ENCODE data around the gene HES2.
"Not testable (repeated sequence)": the region's sequence is repeated elsewhere in the genome, so short reads cannot be mapped to it uniquely, and the experiment has no call there.

Gene HES2

GRCh38 chr1:6446665-6447015 is 26.9 kb upstream of the HES2 start:
- TF ChIP-seq, protein P1, sequence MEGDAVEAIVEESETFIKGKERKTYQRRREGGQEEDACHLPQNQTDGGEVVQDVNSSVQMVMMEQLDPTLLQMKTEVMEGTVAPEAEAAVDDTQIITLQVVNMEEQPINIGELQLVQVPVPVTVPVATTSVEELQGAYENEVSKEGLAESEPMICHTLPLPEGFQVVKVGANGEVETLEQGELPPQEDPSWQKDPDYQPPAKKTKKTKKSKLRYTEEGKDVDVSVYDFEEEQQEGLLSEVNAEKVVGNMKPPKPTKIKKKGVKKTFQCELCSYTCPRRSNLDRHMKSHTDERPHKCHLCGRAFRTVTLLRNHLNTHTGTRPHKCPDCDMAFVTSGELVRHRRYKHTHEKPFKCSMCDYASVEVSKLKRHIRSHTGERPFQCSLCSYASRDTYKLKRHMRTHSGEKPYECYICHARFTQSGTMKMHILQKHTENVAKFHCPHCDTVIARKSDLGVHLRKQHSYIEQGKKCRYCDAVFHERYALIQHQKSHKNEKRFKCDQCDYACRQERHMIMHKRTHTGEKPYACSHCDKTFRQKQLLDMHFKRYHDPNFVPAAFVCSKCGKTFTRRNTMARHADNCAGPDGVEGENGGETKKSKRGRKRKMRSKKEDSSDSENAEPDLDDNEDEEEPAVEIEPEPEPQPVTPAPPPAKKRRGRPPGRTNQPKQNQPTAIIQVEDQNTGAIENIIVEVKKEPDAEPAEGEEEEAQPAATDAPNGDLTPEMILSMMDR (IDR thresholded peaks at IDR 0.05; ENCODE audit: low read depth, low read length), result no peak
- no peak overlapping the region for H3K4me3 ChIP-seq (ENCODE audit: low read depth, low read length)
- in situ Hi-C loops (cut with HindIII; ENCODE audit: low sequenced_read_pairs), result no loop called here
- DNase-seq (ENCODE audit: low read depth, low spot score), result no peak

DNA sequence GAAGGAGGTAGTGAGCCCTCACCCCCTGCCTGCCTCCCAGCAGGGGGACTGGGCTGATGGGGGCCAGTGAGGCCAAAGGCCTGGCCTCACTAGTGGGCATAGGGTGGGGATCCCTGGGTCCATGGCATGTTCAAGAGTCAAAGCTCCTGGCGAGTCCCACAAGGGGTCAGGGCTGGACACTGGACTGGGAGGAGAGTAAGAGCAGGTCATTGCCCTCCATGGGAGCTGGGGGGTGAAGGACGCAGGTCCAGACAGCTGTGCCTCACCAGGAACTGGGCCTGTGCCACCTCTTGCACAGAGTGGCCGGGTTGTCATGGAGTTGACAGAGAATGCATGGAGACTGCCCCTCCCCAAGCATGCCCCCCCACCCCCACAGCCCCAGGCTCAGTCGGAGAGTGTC is 26.2 kb upstream of the HES2 start:
- in situ Hi-C loops (cut with HindIII; ENCODE audit: low sequenced_read_pairs); H3K4me3 ChIP-seq (ENCODE audit: low read depth, low read length); DNase-seq (ENCODE audit: low read depth, low spot score): not testable (repeated sequence)

- H3K4me3 ChIP-seq (ENCODE audit: low read depth, low read length), result no peak overlapping the region
- in situ Hi-C loops (cut with HindIII; ENCODE audit: low sequenced_read_pairs), result no loop called here
- DNase-seq (ENCODE audit: low read depth, low spot score), result no peak
- TF ChIP-seq, protein P1 (IDR thresholded peaks at IDR 0.05; ENCODE audit: low read depth, low read length), result peak; percentile 68
Observed at GRCh38 chr1:6445062-6445763, 25.5 kb upstream of the HES2 start.

GRCh38 chr1:6444377-6444776 is 24.7 kb upstream of the HES2 start:
- no peak overlapping the region for H3K4me3 ChIP-seq (ENCODE audit: low read depth, low read length)
- DNase-seq (ENCODE audit: low read depth, low spot score), result no peak
- TF ChIP-seq, protein P1 (IDR thresholded peaks at IDR 0.05; ENCODE audit: low read depth, low read length), result no peak
- in situ Hi-C loops (cut with HindIII; ENCODE audit: low sequenced_read_pairs), result no loop called here

GRCh38 chr1:6443339-6444115 is 23.8 kb upstream of the HES2 start:
- TF ChIP-seq, protein P1 (IDR thresholded peaks at IDR 0.05; ENCODE audit: low read depth, low read length), result no peak
- no peak for DNase-seq (ENCODE audit: low read depth, low spot score)
- in situ Hi-C loops (cut with HindIII; ENCODE audit: low sequenced_read_pairs), result no loop called here
- H3K4me3 ChIP-seq (ENCODE audit: low read depth, low read length), result no peak overlapping the region

GRCh38 chr1:6441586-6441985 is 21.9 kb upstream of the HES2 start:
- TF ChIP-seq, protein P1 (IDR thresholded peaks at IDR 0.05; ENCODE audit: low read depth, low read length), result no peak
- in situ Hi-C loops (cut with HindIII; ENCODE audit: low sequenced_read_pairs), result no loop called here
- H3K4me3 ChIP-seq (ENCODE audit: low read depth, low read length), result no peak overlapping the region
- no peak for DNase-seq (ENCODE audit: low read depth, low spot score)

Measured in astrocyte of the spinal cord (primary cell).